Bronchial epithelial cell (primary cell): ENCODE results near the gene FNBP1. TPM values are rescaled to one million over a fixed set of nuclear protein-coding genes. Genes with fewer than 3 reads are reported as not detected.

ENCODE experiments used
- DNase-seq: peaks from one replicate; pipeline ENCODE4 v3.0.0-alpha.2; 2010; ENCODE audit warnings: low read depth
- FAIRE-seq: peaks from 2 replicates; lab custom pipeline; 2011; peaks lifted over from hg19 to GRCh38; lab: Jason Lieb, UNC
- H3K27me3 ChIP-seq: 2 replicates; pipeline ENCODE4 v1.5.1; 2011; ENCODE audit warnings: low read length; ENCODE audit not compliant: control insufficient read depth, insufficient read depth
- H3K36me3 ChIP-seq: 2 replicates; pipeline ENCODE4 v1.5.1; 2011; ENCODE audit warnings: low read length; ENCODE audit not compliant: control insufficient read depth, insufficient read depth
- H3K4me3 ChIP-seq: 2 replicates; pipeline ENCODE4 v1.5.1; 2011; ENCODE audit warnings: mild to moderate bottlenecking, low read depth, low read length, control low read depth
- CTCF ChIP-seq: IDR thresholded peaks from 2 replicates; pipeline ENCODE4 v1.5.1; 2011; ENCODE audit warnings: mild to moderate bottlenecking, moderate library complexity, low read length, control low read depth, inconsistent platforms; ENCODE audit not compliant: insufficient read depth, severe bottlenecking
- total RNA-seq: library from RNA; depleted of rRNA; stranded (reverse); fragments of >200 nt; gene quantifications from 2 replicates; pipeline ENCODE4 v1.2.1, GENCODE V29; 2014

FNBP1 gene
- total RNA-seq, 1 donor from 2014 or later: 13.4 TPM

- no peak for TF ChIP-seq CTCF
- H3K36me3 ChIP-seq: peaks cover 6% of the 10 kb centered on the region
- DNase-seq: no peak
Observed at GRCh38 chr9:129899620-129900019, 143.4 kb downstream of the FNBP1 start.

GRCh38 chr9:129898185-129898584 lies 144.8 kb downstream of the FNBP1 start:
- peaks cover 7% of the 10 kb centered on the region for H3K36me3 ChIP-seq

More at GRCh38 chr9:129899620-129900019, 143.4 kb downstream of the FNBP1 start:
- no peak overlapping the region for H3K4me3 ChIP-seq
- H3K27me3 ChIP-seq: no peaks in the 10 kb centered on the region
- no peak for FAIRE-seq

GRCh38 chr9:129897263-129897662 lies 145.7 kb downstream of the FNBP1 start:
- FAIRE-seq (no peak), DNase-seq (no peak)
- Histone ChIP-seq H3K27me3 (no peaks in the 10 kb centered on the region), H3K36me3 (peaks cover 6% of the 10 kb centered on the region), H3K4me3 (no peak overlapping the region)
- no peak for TF ChIP-seq CTCF

More at GRCh38 chr9:129898185-129898584, 144.8 kb downstream of the FNBP1 start:
- no peak for FAIRE-seq
- peak; percentile 62 for DNase-seq
- H3K4me3 ChIP-seq: no peak overlapping the region
- no peak for TF ChIP-seq CTCF
- H3K27me3 ChIP-seq: no peaks in the 10 kb centered on the region

GRCh38 chr9:129895376-129896268 lies 147.4 kb downstream of the FNBP1 start:
- Histone ChIP-seq H3K27me3 (no peaks in the 10 kb centered on the region), H3K36me3 (peaks cover 4% of the 10 kb centered on the region), H3K4me3 (no peak overlapping the region)
- no peak for DNase-seq
- no peak for FAIRE-seq
- no peak for TF ChIP-seq CTCF

GRCh38 chr9:129894120-129894823 lies 148.7 kb downstream of the FNBP1 start:
- H3K36me3 ChIP-seq: peaks cover 4% of the 10 kb centered on the region
- no peaks in the 10 kb centered on the region for H3K27me3 ChIP-seq
- no peak for DNase-seq
- no peak overlapping the region for H3K4me3 ChIP-seq
- FAIRE-seq: no peak
- TF ChIP-seq CTCF: no peak
